Activated CD8-positive, alpha-beta T cell treated with anti-CD3 and anti-CD28 coated beads for 36 hours (primary cell): ENCODE data around the gene PALLD. TPM values are rescaled to one million over a fixed set of nuclear protein-coding genes. Genes with fewer than 3 reads are reported as not detected.

Experiments used
- ATAC-seq: fragments of 200-7000 bp; cut with Tn5 transposase; one replicate; pipeline ENCODE4 v1.10.0; 2021; ENCODE audit warnings: mild to moderate bottlenecking, moderate library complexity
- CTCF ChIA-PET: fragments of 350-600 bp; sonication (Branson Sonifier 250); formaldehyde crosslinking; loops from one replicate; lab custom pipeline; 2021; ENCODE audit warnings: antibody characterized with exemption; lab: Charles Lee
- POLR2A ChIA-PET: fragments of 350-600 bp; sonication (Branson Sonifier 250); formaldehyde crosslinking; loops from one replicate; lab custom pipeline; 2021; ENCODE audit warnings: antibody characterized with exemption; lab: Charles Lee
- DNase-seq: peaks from one replicate; pipeline ENCODE4 v3.0.0-alpha.2; 2020
- H3K27ac Mint-ChIP-seq: one replicate; pipeline ENCODE4 v1.8.0; 2021; ENCODE audit warnings: mild to moderate bottlenecking, mixed read lengths
- H3K27me3 Mint-ChIP-seq: one replicate; pipeline ENCODE4 v1.8.0; 2021; ENCODE audit warnings: mixed read lengths
- H3K36me3 Mint-ChIP-seq: one replicate; pipeline ENCODE4 v1.8.0; 2021; ENCODE audit warnings: low read depth, mixed read lengths
- H3K4me1 Mint-ChIP-seq: one replicate; pipeline ENCODE4 v1.8.0; 2021; ENCODE audit warnings: low read depth, mixed read lengths
- H3K4me3 Mint-ChIP-seq: one replicate; pipeline ENCODE4 v1.8.0; 2021; ENCODE audit warnings: mild to moderate bottlenecking, moderate library complexity, mixed read lengths
- H3K9me3 Mint-ChIP-seq: one replicate; pipeline ENCODE4 v1.8.0; 2021; ENCODE audit warnings: mixed read lengths
- intact Hi-C: fragments of 100-400 bp; cut with micrococcal nuclease; formaldehyde crosslinking; loops from one replicate; pipeline ENCODE4 v1.10.0; 2022
- total RNA-seq, 2 experiments: library from RNA; stranded (reverse); gene quantifications; one replicate each; pipeline ENCODE4 v1.2.3, GENCODE V29; 2021
- TF ChIP-seq, protein P1 (sequence below): fragments of 200-600 bp; IDR thresholded peaks from one replicate; pipeline ENCODE4 v1.8.0; 2022; ENCODE audit warnings: antibody characterized with exemption, mild to moderate bottlenecking

The PALLD gene
- total RNA-seq, 2 experiments from 2014 or later = 0.41 to 0.60 TPM

- H3K27me3 Mint-ChIP-seq = peaks cover 1% of the 10 kb centered on the region
- TF ChIP-seq, protein P1, sequence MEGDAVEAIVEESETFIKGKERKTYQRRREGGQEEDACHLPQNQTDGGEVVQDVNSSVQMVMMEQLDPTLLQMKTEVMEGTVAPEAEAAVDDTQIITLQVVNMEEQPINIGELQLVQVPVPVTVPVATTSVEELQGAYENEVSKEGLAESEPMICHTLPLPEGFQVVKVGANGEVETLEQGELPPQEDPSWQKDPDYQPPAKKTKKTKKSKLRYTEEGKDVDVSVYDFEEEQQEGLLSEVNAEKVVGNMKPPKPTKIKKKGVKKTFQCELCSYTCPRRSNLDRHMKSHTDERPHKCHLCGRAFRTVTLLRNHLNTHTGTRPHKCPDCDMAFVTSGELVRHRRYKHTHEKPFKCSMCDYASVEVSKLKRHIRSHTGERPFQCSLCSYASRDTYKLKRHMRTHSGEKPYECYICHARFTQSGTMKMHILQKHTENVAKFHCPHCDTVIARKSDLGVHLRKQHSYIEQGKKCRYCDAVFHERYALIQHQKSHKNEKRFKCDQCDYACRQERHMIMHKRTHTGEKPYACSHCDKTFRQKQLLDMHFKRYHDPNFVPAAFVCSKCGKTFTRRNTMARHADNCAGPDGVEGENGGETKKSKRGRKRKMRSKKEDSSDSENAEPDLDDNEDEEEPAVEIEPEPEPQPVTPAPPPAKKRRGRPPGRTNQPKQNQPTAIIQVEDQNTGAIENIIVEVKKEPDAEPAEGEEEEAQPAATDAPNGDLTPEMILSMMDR = no peak
- no peak overlapping the region for H3K27ac Mint-ChIP-seq
- H3K4me3 Mint-ChIP-seq = no peak overlapping the region
- intact Hi-C loops = no loop called here
- peaks cover 5% of the 10 kb centered on the region for H3K4me1 Mint-ChIP-seq
- CTCF ChIA-PET = interaction anchor here (1.3 kb wide), 1 partner anchor 17 kb away, joined by 4 read pairs; no protein-coding TSS in a partner anchor
- no peak for ATAC-seq
- no peak for DNase-seq
- H3K9me3 Mint-ChIP-seq = no peaks in the 10 kb centered on the region
- POLR2A ChIA-PET = no interaction called here
- H3K36me3 Mint-ChIP-seq = no peaks in the 10 kb centered on the region
Observed at GRCh38 chr4:168501407-168501806, 4.6 kb downstream of the PALLD start.

DNA sequence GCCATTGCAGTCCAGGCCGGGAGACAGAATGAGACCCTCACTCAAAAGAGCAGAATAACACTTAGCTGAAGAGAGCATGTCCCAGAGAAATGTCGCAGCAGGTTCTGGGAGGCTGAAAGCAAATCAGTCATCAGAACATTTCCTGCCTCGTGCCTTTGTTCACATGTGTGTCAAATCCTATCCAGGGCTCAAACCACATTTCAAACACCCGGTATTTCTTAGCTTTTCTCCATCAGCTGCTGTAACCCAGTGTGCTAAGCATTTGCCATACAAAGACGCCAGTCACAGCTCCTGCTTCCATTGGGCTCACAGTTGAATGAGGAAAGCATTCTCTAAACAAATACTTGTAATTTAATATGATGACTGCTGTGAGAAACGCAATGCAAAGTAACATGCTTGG, 6.0 kb downstream of the PALLD start:
- peaks cover 5% of the 10 kb centered on the region for H3K4me1 Mint-ChIP-seq
- intact Hi-C loops = no loop called here
- TF ChIP-seq, protein P1 = no peak
- no peak for DNase-seq
- POLR2A ChIA-PET = interaction anchor here (0.8 kb wide), 1 partner anchor 35 kb away, joined by 3 read pairs; no protein-coding TSS in a partner anchor
- CTCF ChIA-PET = interaction anchor here (1.3 kb wide), 1 partner anchor 11 kb away, joined by 3 read pairs; no protein-coding TSS in a partner anchor
- no peak for ATAC-seq
- peaks cover 1% of the 10 kb centered on the region for H3K27me3 Mint-ChIP-seq
- no peaks in the 10 kb centered on the region for H3K9me3 Mint-ChIP-seq
- H3K4me3 Mint-ChIP-seq = no peak overlapping the region
- no peaks in the 10 kb centered on the region for H3K36me3 Mint-ChIP-seq
- no peak overlapping the region for H3K27ac Mint-ChIP-seq

GRCh38 chr4:168503652-168504362, 7.0 kb downstream of the PALLD start:
- intact Hi-C loops = no loop called here
- Mint-ChIP-seq H3K9me3 (no peaks in the 10 kb centered on the region), H3K4me1 (peaks cover 5% of the 10 kb centered on the region), H3K4me3 (no peak overlapping the region), H3K27me3 (peaks cover 1% of the 10 kb centered on the region), H3K36me3 (no peaks in the 10 kb centered on the region), H3K27ac (no peak overlapping the region)
- ChIA-PET POLR2A (interaction anchor here (0.7 to 0.8 kb wide), 2 partner anchors 10 to 34 kb away, joined by 3 read pairs; no protein-coding TSS in a partner anchor), CTCF (no interaction called here)
- DNase-seq (no peak), ATAC-seq (no peak)
- TF ChIP-seq, protein P1 = no peak

- TF ChIP-seq, protein P1 = no peak
- ChIA-PET CTCF (no interaction called here), POLR2A (interaction anchor here (0.7 kb wide), 1 partner anchor 9 kb away, joined by 3 read pairs; no protein-coding TSS in a partner anchor)
- DNase-seq = no peak
- intact Hi-C loops = no loop called here
- peaks cover 1% of the 10 kb centered on the region for H3K27me3 Mint-ChIP-seq
- peaks cover 7% of the 10 kb centered on the region for H3K4me1 Mint-ChIP-seq
- H3K4me3 Mint-ChIP-seq = no peak overlapping the region
- no peaks in the 10 kb centered on the region for H3K9me3 Mint-ChIP-seq
- ATAC-seq = no peak
- H3K27ac Mint-ChIP-seq = no peak overlapping the region
- no peaks in the 10 kb centered on the region for H3K36me3 Mint-ChIP-seq
Observed at GRCh38 chr4:168504526-168504925, 7.7 kb downstream of the PALLD start.

DNA sequence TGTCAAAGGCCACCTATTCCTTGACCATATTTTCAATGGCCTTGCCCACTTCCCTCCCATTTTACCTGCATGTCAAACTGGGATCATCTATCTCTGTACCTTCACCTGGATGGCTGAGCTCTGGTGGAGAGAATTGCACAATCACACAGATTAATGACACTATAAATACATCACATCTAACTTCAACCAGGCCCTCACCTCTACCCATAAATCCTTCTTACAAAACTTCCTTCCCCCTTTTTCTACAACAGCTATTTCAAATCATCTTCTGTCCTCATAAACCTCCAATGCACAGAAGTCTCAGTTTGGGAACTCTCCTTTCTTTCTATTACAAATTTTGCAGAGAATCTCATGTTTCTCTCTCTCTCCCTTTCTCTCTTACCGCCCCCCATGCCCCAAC, 9.2 kb downstream of the PALLD start:
- Mint-ChIP-seq H3K4me3 (no peak overlapping the region), H3K27me3 (peaks cover 1% of the 10 kb centered on the region), H3K4me1 (peaks cover 20% of the 10 kb centered on the region), H3K27ac (no peak overlapping the region), H3K36me3 (no peaks in the 10 kb centered on the region), H3K9me3 (no peaks in the 10 kb centered on the region)
- DNase-seq = no peak
- intact Hi-C loops = no loop called here
- ChIA-PET POLR2A (no interaction called here), CTCF (interaction anchor here (2.2 kb wide), 1 partner anchor 9 kb away, joined by 7 read pairs; no protein-coding TSS in a partner anchor)
- TF ChIP-seq, protein P1 = no peak
- ATAC-seq = no peak
